Fibroblast of villous mesenchyme (primary cell): Measurements from ENCODE around the gene CCDC142. TPM values are rescaled to one million over a fixed set of nuclear protein-coding genes. Genes with fewer than 3 reads are reported as not detected.
"Not testable (repeated sequence)": the region's sequence is repeated elsewhere in the genome, so short reads cannot be mapped to it uniquely, and the experiment has no call there.

ENCODE experiments used
- DNase-seq: peaks from one replicate; pipeline ENCODE4 v3.0.0-alpha.2; 2010; ENCODE audit warnings: low read depth
- H3K4me3 ChIP-seq: 2 replicates; pipeline ENCODE4 v1.5.1; 2011; ENCODE audit warnings: low read depth, mild to moderate bottlenecking, low read length
- CTCF ChIP-seq: IDR thresholded peaks from 2 replicates; pipeline ENCODE4 v1.5.1; 2012; ENCODE audit warnings: low read depth, mild to moderate bottlenecking, low read length; ENCODE audit not compliant: insufficient read depth
- total RNA-seq: library from RNA; depleted of rRNA; stranded (reverse); fragments of >200 nt; gene quantifications from 2 replicates; pipeline ENCODE4 v1.2.3, GENCODE V29; 2012

CCDC142 gene
- total RNA-seq, 1 donor: 27.2 TPM

- DNase-seq: no peak
- TF ChIP-seq CTCF: peak; percentile 26
Measured at GRCh38 chr2:74461187-74462053, 21.4 kb downstream of the CCDC142 start.

DNA sequence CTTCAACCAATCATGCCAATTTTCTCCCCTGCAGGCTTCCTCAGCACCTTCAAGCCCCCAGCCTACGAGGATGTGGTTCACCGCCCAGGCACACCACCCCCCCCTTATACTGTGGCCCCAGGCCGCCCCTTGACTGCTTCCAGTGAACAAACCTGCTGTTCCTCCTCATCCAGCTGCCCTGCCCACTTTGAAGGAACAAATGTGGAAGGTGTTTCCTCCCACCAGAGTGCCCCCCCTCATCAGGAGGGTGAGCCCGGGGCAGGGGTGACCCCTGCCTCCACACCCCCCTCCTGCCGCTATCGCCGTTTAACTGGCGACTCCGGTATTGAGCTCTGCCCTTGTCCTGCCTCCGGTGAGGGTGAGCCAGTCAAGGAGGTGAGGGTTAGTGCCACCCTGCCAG, 22.6 kb downstream of the CCDC142 start:
- not testable (repeated sequence) for DNase-seq, H3K4me3 ChIP-seq

More at GRCh38 chr2:74461187-74462053, 21.4 kb downstream of the CCDC142 start:
- H3K4me3 ChIP-seq: no peak overlapping the region

DNA sequence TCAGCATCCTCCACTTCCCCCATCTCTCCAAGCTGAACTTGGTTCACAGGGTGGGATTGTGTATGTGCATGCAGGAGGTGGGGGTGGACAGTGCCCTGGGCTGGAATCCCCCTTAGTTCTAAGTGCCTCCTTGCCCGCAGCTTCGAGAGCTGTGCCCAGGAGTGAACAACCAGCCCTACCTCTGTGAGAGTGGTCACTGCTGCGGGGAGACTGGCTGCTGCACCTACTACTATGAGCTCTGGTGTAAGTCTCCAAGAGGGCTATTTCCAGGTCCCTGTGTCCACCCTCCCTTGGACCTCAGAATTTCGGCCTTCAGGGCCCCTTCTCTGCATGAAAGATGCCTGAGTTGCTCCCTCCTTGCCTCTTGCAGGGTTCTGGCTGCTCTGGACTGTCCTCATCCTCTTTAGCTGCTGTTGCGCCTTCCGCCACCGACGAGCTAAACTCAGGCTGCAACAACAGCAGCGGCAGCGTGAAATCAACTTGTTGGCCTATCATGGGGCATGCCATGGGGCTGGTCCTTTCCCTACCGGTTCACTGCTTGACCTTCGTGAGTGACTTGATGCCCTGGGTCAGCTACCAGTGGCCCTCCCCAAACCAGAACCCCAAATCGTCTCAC, 23.2 kb downstream of the CCDC142 start:
- not testable (repeated sequence) for DNase-seq

DNA sequence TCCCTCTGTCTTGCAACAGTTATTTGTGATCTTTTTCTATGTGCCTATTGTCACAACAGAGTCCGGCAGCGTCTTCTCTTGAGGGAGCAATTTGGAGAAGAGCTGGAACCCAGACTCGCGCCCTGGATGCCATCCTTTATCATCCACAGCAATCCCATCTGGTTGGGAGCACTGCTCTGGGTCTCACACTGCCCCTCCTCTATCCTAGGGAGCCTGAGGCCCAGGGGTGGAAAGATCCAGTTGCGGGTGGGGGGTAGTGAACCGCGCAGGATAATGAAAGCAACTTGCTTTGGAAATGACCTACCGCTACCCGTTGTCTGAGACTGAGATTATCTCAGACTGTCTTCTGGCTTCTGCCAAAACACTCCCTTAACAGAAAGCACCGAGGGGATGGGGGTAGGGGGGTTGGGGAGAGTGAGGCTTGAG, 23.8 kb downstream of the CCDC142 start:
- DNase-seq: peak; percentile 37
- TF ChIP-seq CTCF: no peak
- H3K4me3 ChIP-seq: peak overlapping the region; percentile 79

More for the DNA sequence above, 23.2 kb downstream of the CCDC142 start:
- H3K4me3 ChIP-seq: peak overlapping the region; percentile 79

GRCh38 chr2:74458132-74458937, 24.5 kb downstream of the CCDC142 start, which contains the start of gene WBP1:
Gene WBP1 (plus strand): TSS chr2:74458438. CDS start chr2:74458603, 165 bp downstream.
- TF ChIP-seq CTCF: no peak
- peak within 1 kb of the TSS; percentile 79 for H3K4me3 ChIP-seq
- DNase-seq: peak; percentile 100

- no peak for TF ChIP-seq CTCF
- peak overlapping the region; percentile 79 for H3K4me3 ChIP-seq
- no peak for DNase-seq
Measured at GRCh38 chr2:74457549-74458131, 25.2 kb downstream of the CCDC142 start.

GRCh38 chr2:74457129-74457548, 25.7 kb downstream of the CCDC142 start:
- no peak for TF ChIP-seq CTCF
- H3K4me3 ChIP-seq: peak overlapping the region; percentile 79
- DNase-seq: no peak
